CD8-positive, alpha-beta memory T cell (primary cell): ENCODE results near the gene TERB2. TPM values are rescaled to one million over a fixed set of nuclear protein-coding genes. Genes with fewer than 3 reads are reported as not detected.
"Not testable (repeated sequence)": the region's sequence is repeated elsewhere in the genome, so short reads cannot be mapped to it uniquely, and the experiment has no call there.

Experiments
- CTCF ChIA-PET: fragments of 350-600 bp; sonication (Branson Sonifier 250); formaldehyde crosslinking; loops from one replicate; lab custom pipeline; 2021; ENCODE audit warnings: antibody characterized with exemption; lab: Charles Lee
- POLR2A ChIA-PET: fragments of 350-600 bp; sonication (Branson Sonifier 250); formaldehyde crosslinking; loops from one replicate; lab custom pipeline; 2021; ENCODE audit warnings: antibody characterized with exemption; lab: Charles Lee
- DNase-seq, 5 donors: peaks; one replicate each; pipeline versions ENCODE4 v3.0.0 to v3.0.0-alpha.2; 2020 to 2022; ENCODE audit warnings: mixed read lengths in 1 of 5
- H3K27ac ChIP-seq: one replicate; pipeline ENCODE4 v1.7.0; 2013; ENCODE audit warnings: low read depth, mild to moderate bottlenecking, low read length, moderate library complexity
- H3K27me3 ChIP-seq: 2 replicates; pipeline ENCODE4 v1.7.0; 2013; ENCODE audit warnings: low read length, mild to moderate bottlenecking; ENCODE audit not compliant: insufficient read depth, poor library complexity, severe bottlenecking
- H3K36me3 ChIP-seq: 2 replicates; pipeline ENCODE4 v1.7.0; 2013; ENCODE audit warnings: mild to moderate bottlenecking, low read length, moderate library complexity; ENCODE audit not compliant: insufficient read depth
- H3K4me1 ChIP-seq: 2 replicates; pipeline ENCODE4 v1.7.0; 2013; ENCODE audit warnings: mild to moderate bottlenecking, low read length, moderate library complexity; ENCODE audit not compliant: insufficient read depth
- H3K4me3 ChIP-seq: 2 replicates; pipeline ENCODE4 v1.7.0; 2013; ENCODE audit warnings: mild to moderate bottlenecking, low read length
- H3K9me3 ChIP-seq: 2 replicates; pipeline ENCODE4 v1.7.0; 2013; ENCODE audit warnings: mild to moderate bottlenecking, low read length
- H3K27ac Mint-ChIP-seq, 8 donors: one replicate each; pipeline ENCODE4 v1.8.0; 2020 to 2021; ENCODE audit warnings: mixed read lengths in 8 of 8, mild to moderate bottlenecking in 6 of 8, inconsistent platforms in 3 of 8, moderate library complexity in 3 of 8
- H3K27me3 Mint-ChIP-seq, 2 donors: one replicate each; pipeline ENCODE4 v1.8.0; 2020 to 2021; ENCODE audit warnings: mixed read lengths in 2 of 2, mild to moderate bottlenecking in 1 of 2, moderate library complexity in 1 of 2
- H3K36me3 Mint-ChIP-seq, 3 donors: one replicate each; pipeline ENCODE4 v1.8.0; 2020 to 2021; ENCODE audit warnings: mixed read lengths in 3 of 3, inconsistent platforms in 1 of 3, mild to moderate bottlenecking in 1 of 3
- H3K4me1 Mint-ChIP-seq, 3 donors: one replicate each; pipeline ENCODE4 v1.8.0; 2020 to 2021; ENCODE audit warnings: mixed read lengths in 3 of 3, inconsistent platforms in 1 of 3, mild to moderate bottlenecking in 1 of 3
- H3K4me3 Mint-ChIP-seq, 7 donors: one replicate each; pipeline ENCODE4 v1.8.0; 2020 to 2021; ENCODE audit warnings: mixed read lengths in 7 of 7, mild to moderate bottlenecking in 6 of 7, moderate library complexity in 4 of 7, inconsistent platforms in 2 of 7
- H3K9me3 Mint-ChIP-seq, 5 donors: one replicate each; pipeline ENCODE4 v1.8.0; 2020 to 2022; ENCODE audit warnings: mixed read lengths in 5 of 5, mild to moderate bottlenecking in 3 of 5, moderate library complexity in 2 of 5, inconsistent platforms in 1 of 5
- polyA plus RNA-seq: library from polyadenylated mRNA; unstranded; fragments of 300-500 nt; fragmentation: Illumina TruSeq; gene quantifications from one replicate; pipeline ENCODE4 v1.2.3, GENCODE V29; 2021
- total RNA-seq, 2 experiments: library from RNA; stranded (reverse); gene quantifications; one replicate each; pipeline ENCODE4 v1.2.3, GENCODE V29; 2021

Gene TERB2
- total and polyA plus RNA-seq, 3 experiments from 2014 or later: not detected

- H3K4me1 ChIP-seq, H3K9me3 ChIP-seq, H3K4me3 ChIP-seq, H3K27ac ChIP-seq, H3K36me3 Mint-ChIP-seq, H3K9me3 Mint-ChIP-seq, H3K4me3 Mint-ChIP-seq, H3K36me3 ChIP-seq, POLR2A ChIA-PET, H3K27me3 ChIP-seq, CTCF ChIA-PET, H3K27ac Mint-ChIP-seq, DNase-seq: not testable (repeated sequence)
- H3K27me3 Mint-ChIP-seq: peaks cover 12 to 24% of the 10 kb centered on the region in 2 donors
- peaks cover 0 to 10% (median 0%) of the 10 kb centered on the region in 3 donors for H3K4me1 Mint-ChIP-seq
Observed at GRCh38 chr15:44987711-44988110, 31.2 kb downstream of the TERB2 start.

- POLR2A ChIA-PET, H3K36me3 ChIP-seq, H3K9me3 ChIP-seq, DNase-seq, H3K9me3 Mint-ChIP-seq, H3K4me3 ChIP-seq, CTCF ChIA-PET, H3K4me1 ChIP-seq, H3K4me3 Mint-ChIP-seq, H3K27ac Mint-ChIP-seq, H3K27me3 ChIP-seq, H3K36me3 Mint-ChIP-seq, H3K27ac ChIP-seq: not testable (repeated sequence)
- Mint-ChIP-seq H3K4me1 (peaks cover 0 to 10% (median 0%) of the 10 kb centered on the region in 3 donors), H3K27me3 (peaks cover 12 to 24% of the 10 kb centered on the region in 2 donors)
Observed at GRCh38 chr15:44988184-44988869, 31.8 kb downstream of the TERB2 start.

- H3K36me3 Mint-ChIP-seq, H3K36me3 ChIP-seq, H3K9me3 ChIP-seq, DNase-seq, H3K27ac ChIP-seq, H3K4me1 ChIP-seq, H3K27me3 ChIP-seq, CTCF ChIA-PET, H3K9me3 Mint-ChIP-seq, H3K4me3 ChIP-seq, H3K27ac Mint-ChIP-seq, POLR2A ChIA-PET, H3K4me3 Mint-ChIP-seq: not testable (repeated sequence)
- peaks cover 0 to 10% (median 0%) of the 10 kb centered on the region in 3 donors for H3K4me1 Mint-ChIP-seq
- H3K27me3 Mint-ChIP-seq: peaks cover 11 to 24% of the 10 kb centered on the region in 2 donors
Observed at GRCh38 chr15:44988870-44989219, 32.4 kb downstream of the TERB2 start.

- CTCF ChIA-PET, H3K36me3 ChIP-seq, H3K36me3 Mint-ChIP-seq, H3K27me3 ChIP-seq, H3K9me3 Mint-ChIP-seq, H3K9me3 ChIP-seq, H3K4me3 ChIP-seq, H3K4me1 Mint-ChIP-seq, DNase-seq, H3K27ac Mint-ChIP-seq, POLR2A ChIA-PET, H3K4me3 Mint-ChIP-seq, H3K27me3 Mint-ChIP-seq, H3K27ac ChIP-seq, H3K4me1 ChIP-seq: not testable (repeated sequence)
Observed at GRCh38 chr15:44997632-44998031, 41.1 kb downstream of the TERB2 start.

GRCh38 chr15:44999105-44999504 lies 42.6 kb downstream of the TERB2 start:
- H3K27me3 ChIP-seq: no peaks in the 10 kb centered on the region
- H3K27me3 Mint-ChIP-seq: peaks cover under 1 to 5% of the 10 kb centered on the region in 2 donors
- no peaks in the 10 kb centered on the region for H3K36me3 Mint-ChIP-seq
- no peak overlapping the region for H3K4me3 ChIP-seq
- H3K4me1 Mint-ChIP-seq: no peaks in the 10 kb centered on the region
- H3K4me1 ChIP-seq: no peaks in the 10 kb centered on the region
- H3K9me3 Mint-ChIP-seq: no peaks in the 10 kb centered on the region
- H3K9me3 ChIP-seq: no peaks in the 10 kb centered on the region
- POLR2A ChIA-PET: no interaction called here
- no peak for DNase-seq
- no peak overlapping the region for H3K27ac Mint-ChIP-seq
- CTCF ChIA-PET: no interaction called here
- no peaks in the 10 kb centered on the region for H3K36me3 ChIP-seq
- H3K4me3 Mint-ChIP-seq: no peak overlapping the region
- no peak overlapping the region for H3K27ac ChIP-seq

- H3K9me3 Mint-ChIP-seq, H3K4me3 ChIP-seq, DNase-seq, H3K9me3 ChIP-seq, H3K27me3 Mint-ChIP-seq, POLR2A ChIA-PET, H3K27ac Mint-ChIP-seq, H3K27me3 ChIP-seq, H3K4me3 Mint-ChIP-seq, H3K36me3 Mint-ChIP-seq, H3K27ac ChIP-seq, H3K4me1 ChIP-seq, H3K36me3 ChIP-seq, CTCF ChIA-PET, H3K4me1 Mint-ChIP-seq: not testable (repeated sequence)
Observed at GRCh38 chr15:45001180-45001579, 44.7 kb downstream of the TERB2 start.

GRCh38 chr15:45003731-45004410 lies 47.4 kb downstream of the TERB2 start:
- CTCF ChIA-PET: not testable (repeated sequence)

GRCh38 chr15:45004590-45005175 lies 48.2 kb downstream of the TERB2 start:
- not testable (repeated sequence) for H3K27ac Mint-ChIP-seq

More at GRCh38 chr15:45003731-45004410, 47.4 kb downstream of the TERB2 start:
- H3K4me3 ChIP-seq, H3K36me3 Mint-ChIP-seq, DNase-seq, H3K27ac ChIP-seq, H3K4me1 ChIP-seq, H3K9me3 ChIP-seq, H3K27me3 Mint-ChIP-seq, H3K36me3 ChIP-seq, H3K27me3 ChIP-seq, H3K4me1 Mint-ChIP-seq, H3K4me3 Mint-ChIP-seq, POLR2A ChIA-PET, H3K9me3 Mint-ChIP-seq: not testable (repeated sequence)
- peak overlapping the region in 1 of 8 donors; percentile 24 for H3K27ac Mint-ChIP-seq

More at GRCh38 chr15:45004590-45005175, 48.2 kb downstream of the TERB2 start:
- H3K9me3 ChIP-seq, H3K27me3 Mint-ChIP-seq, H3K4me1 Mint-ChIP-seq, H3K36me3 Mint-ChIP-seq, POLR2A ChIA-PET, CTCF ChIA-PET, H3K36me3 ChIP-seq, H3K4me3 ChIP-seq, H3K9me3 Mint-ChIP-seq, H3K27me3 ChIP-seq, H3K4me1 ChIP-seq, H3K27ac ChIP-seq, DNase-seq, H3K4me3 Mint-ChIP-seq: not testable (repeated sequence)
